Activated naive CD8-positive, alpha-beta T cell treated with anti-CD3 and anti-CD28 coated beads, Interleukin-2, amount 50 U/mL, for 16 hours (primary cell): ENCODE data around the gene FAM3C.

Experiments
- DNase-seq: peaks from one replicate; pipeline ENCODE4 v3.0.0-alpha.2; 2020; ENCODE audit warnings: low read depth, low spot score

The FAM3C gene

GRCh38 chr7:121300685-121301420 is 95.3 kb downstream of the FAM3C start:
- no peak for DNase-seq
